Peyer's patch (tissue), 4 donors: ENCODE results near the gene MYPN. TPM values are rescaled to one million over a fixed set of nuclear protein-coding genes. Genes with fewer than 3 reads are reported as not detected.

ENCODE experiments used
- DNase-seq, 3 donors: peaks; one replicate each; pipeline ENCODE4 v3.0.0-alpha.2; 2017 to 2019
- H3K27ac ChIP-seq, 4 donors: fragments of 200-600 bp; sonication (generic); one replicate each; pipeline ENCODE4 v1.5.1; 2016 to 2019
- H3K27me3 ChIP-seq, 2 donors: fragments of 200-600 bp; sonication (generic); one replicate each; pipeline ENCODE4 v1.5.1; 2019
- H3K36me3 ChIP-seq, 3 donors: fragments of 200-600 bp; sonication (generic); one replicate each; pipeline ENCODE4 v1.5.1; 2016 to 2019
- H3K4me1 ChIP-seq, 4 donors: fragments of 200-600 bp; sonication (generic); one replicate each; pipeline ENCODE4 v1.5.1; 2016 to 2019
- H3K4me3 ChIP-seq, 4 donors: fragments of 200-600 bp; sonication (generic); 1 replicate in 3 of 4; 2 replicates in 1 of 4; pipeline ENCODE4 v1.5.1; 2016 to 2019; ENCODE audit warnings: mild to moderate bottlenecking in 1 of 4
- H3K9me3 ChIP-seq, 4 donors: fragments of 200-600 bp; sonication (generic); one replicate each; pipeline ENCODE4 v1.5.1; 2016 to 2019; ENCODE audit warnings: mild to moderate bottlenecking in 1 of 4
- POLR2A ChIP-seq, 2 donors: fragments of 450-650 bp; IDR thresholded peaks; one replicate each; pipeline ENCODE4 v1.5.1; 2017; ENCODE audit warnings: antibody characterized with exemption in 2 of 2, mild to moderate bottlenecking in 2 of 2, moderate library complexity in 2 of 2
- total RNA-seq, 4 donors: library from RNA; depleted of rRNA; stranded (reverse); fragments of >200 nt; gene quantifications; one replicate each; pipeline ENCODE4 v1.1.0, GENCODE V29; 2016
- TF ChIP-seq, protein P1 (sequence below), 6 experiments: fragments of 450-650 bp in 4 of 6; fragments of 200-600 bp in 2 of 6; sonication (generic) in 1 of 6; IDR thresholded peaks; one replicate each; pipeline ENCODE4 v1.5.1; 2017 to 2019; ENCODE audit warnings: antibody characterized with exemption in 6 of 6, mild to moderate bottlenecking in 3 of 6, moderate library complexity in 1 of 6

Gene MYPN
- total RNA-seq, 4 donors from 2014 or later, result 0.13 TPM; not detected in 3

DNA sequence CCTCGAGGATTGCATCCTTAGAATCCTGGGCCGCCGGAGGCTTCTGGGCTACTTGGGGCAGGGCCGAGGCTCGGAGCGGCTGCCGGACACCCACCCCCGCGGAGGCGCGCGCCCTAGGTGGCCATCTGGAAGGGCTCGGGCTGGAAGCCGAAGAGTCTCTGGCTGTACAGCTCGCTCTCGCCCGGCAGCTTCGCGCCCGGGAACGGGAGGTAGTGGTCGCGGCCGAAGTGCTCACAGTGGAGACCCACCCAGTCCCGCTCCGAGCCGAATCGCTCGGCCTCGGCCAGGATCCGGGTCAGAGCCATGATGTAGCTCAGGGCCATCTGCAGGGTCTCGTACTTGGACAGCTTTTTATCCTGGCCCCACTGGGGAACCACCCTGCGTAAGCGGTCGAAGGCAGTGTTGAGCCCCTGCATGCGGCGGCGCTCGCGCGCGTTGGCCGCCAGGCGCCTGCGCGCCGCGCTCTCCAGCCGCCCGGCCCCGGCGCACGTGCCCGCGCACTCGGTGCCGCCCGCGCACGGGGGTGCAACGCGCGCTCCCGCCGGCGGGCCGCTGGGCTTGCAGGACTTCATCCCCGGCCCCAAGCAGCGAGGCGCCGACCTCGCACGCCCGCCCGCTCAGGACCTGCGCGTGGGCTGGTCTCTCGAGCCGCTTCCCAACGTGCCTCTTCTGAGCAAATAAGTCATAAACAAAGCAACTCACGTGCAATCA is 122.0 kb downstream of the MYPN start:
- Histone ChIP-seq H3K27me3 (no peaks in the 10 kb centered on the region), H3K9me3 (no peaks in the 10 kb centered on the region), H3K4me3 (peak overlapping the region; percentile 38 to 71 (median 54)), H3K36me3 (no peaks in the 10 kb centered on the region), H3K4me1 (peaks cover 0 to 8% (median 3%) of the 10 kb centered on the region in 4 donors), H3K27ac (peak overlapping the region; percentile 3 to 59 (median 38))
- TF ChIP-seq, protein P1, sequence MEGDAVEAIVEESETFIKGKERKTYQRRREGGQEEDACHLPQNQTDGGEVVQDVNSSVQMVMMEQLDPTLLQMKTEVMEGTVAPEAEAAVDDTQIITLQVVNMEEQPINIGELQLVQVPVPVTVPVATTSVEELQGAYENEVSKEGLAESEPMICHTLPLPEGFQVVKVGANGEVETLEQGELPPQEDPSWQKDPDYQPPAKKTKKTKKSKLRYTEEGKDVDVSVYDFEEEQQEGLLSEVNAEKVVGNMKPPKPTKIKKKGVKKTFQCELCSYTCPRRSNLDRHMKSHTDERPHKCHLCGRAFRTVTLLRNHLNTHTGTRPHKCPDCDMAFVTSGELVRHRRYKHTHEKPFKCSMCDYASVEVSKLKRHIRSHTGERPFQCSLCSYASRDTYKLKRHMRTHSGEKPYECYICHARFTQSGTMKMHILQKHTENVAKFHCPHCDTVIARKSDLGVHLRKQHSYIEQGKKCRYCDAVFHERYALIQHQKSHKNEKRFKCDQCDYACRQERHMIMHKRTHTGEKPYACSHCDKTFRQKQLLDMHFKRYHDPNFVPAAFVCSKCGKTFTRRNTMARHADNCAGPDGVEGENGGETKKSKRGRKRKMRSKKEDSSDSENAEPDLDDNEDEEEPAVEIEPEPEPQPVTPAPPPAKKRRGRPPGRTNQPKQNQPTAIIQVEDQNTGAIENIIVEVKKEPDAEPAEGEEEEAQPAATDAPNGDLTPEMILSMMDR (IDR thresholded peaks at IDR 0.05), result peak in 2 of 6 experiments; percentile 15 to 39
- TF ChIP-seq POLR2A (IDR thresholded peaks at IDR 0.05), result no peak
- peak in 2 of 3 donors; percentile 62 to 70 for DNase-seq

- H3K4me3 ChIP-seq, result peak within 1 kb of the TSS; percentile 38 to 71 (median 54)
- H3K4me1 ChIP-seq, result peaks cover 0 to 8% (median 3%) of the 10 kb centered on the region in 4 donors
- no peaks in the 10 kb centered on the region for H3K9me3 ChIP-seq
- no peaks in the 10 kb centered on the region for H3K36me3 ChIP-seq
- peak within 1 kb of the TSS; percentile 3 to 59 (median 38) for H3K27ac ChIP-seq
- TF ChIP-seq, protein P1 (IDR thresholded peaks at IDR 0.05), result no peak
- TF ChIP-seq POLR2A (IDR thresholded peaks at IDR 0.05), result no peak
- DNase-seq, result no peak
- H3K27me3 ChIP-seq, result no peaks in the 10 kb centered on the region
These were observed 122.5 kb downstream of the MYPN start, which contains the start of gene ATOH7 for GRCh38 chr10:68231817-68232251. ATOH7 (minus strand) TSS chr10:68232113; CDS start chr10:68231677, 436 bp downstream.

DNA sequence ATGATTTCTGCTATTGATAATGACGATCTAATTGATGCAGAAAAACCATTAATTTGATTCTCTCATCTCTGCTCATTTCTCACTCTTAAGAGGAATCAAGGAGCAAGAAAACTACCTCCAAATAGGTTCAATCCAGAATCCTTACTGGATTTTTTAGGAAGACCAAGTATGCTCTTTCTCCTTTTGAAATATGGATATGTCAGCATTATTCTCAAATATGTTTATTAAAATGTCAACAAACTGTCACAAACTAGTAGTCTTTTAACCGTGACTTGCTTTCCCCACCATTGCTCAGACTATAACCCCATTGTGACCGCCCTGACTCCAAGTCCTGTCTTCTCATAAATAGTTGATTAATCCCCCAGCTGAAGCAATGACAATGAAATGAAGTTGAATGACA is 123.8 kb downstream of the MYPN start:
- no peak overlapping the region for H3K4me3 ChIP-seq
- H3K4me1 ChIP-seq, result peaks cover 0 to 8% (median 3%) of the 10 kb centered on the region in 4 donors
- H3K27ac ChIP-seq, result no peak overlapping the region
- DNase-seq, result no peak
- H3K27me3 ChIP-seq, result no peaks in the 10 kb centered on the region
- TF ChIP-seq, protein P1 (IDR thresholded peaks at IDR 0.05), result no peak
- TF ChIP-seq POLR2A (IDR thresholded peaks at IDR 0.05), result no peak
- H3K9me3 ChIP-seq, result no peaks in the 10 kb centered on the region
- H3K36me3 ChIP-seq, result no peaks in the 10 kb centered on the region

DNA sequence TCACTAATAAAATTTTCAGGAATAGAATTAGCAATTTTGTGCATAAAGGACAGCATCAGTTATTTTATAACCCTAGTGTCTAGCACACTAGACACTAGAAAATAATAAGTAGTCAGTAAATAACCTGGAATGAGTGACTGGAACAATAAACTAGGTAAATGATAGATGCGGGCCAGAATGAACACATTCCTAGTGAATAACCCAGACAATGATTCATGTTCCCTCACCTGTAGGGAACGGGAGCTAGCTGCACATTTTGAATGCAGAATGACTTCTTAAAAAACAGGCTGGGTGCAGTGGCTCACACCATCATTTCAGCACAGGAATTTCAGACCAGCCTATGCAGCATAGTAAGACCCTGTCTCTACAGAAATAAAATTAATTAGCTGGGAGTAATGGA is 125.8 kb downstream of the MYPN start:
- H3K4me1 ChIP-seq, result peaks cover 0 to 8% (median 3%) of the 10 kb centered on the region in 4 donors
- no peak overlapping the region for H3K4me3 ChIP-seq
- H3K9me3 ChIP-seq, result no peaks in the 10 kb centered on the region
- no peaks in the 10 kb centered on the region for H3K36me3 ChIP-seq
- no peak for DNase-seq
- H3K27ac ChIP-seq, result no peak overlapping the region
- TF ChIP-seq POLR2A (IDR thresholded peaks at IDR 0.05), result no peak
- TF ChIP-seq, protein P1 (IDR thresholded peaks at IDR 0.05), result no peak
- H3K27me3 ChIP-seq, result no peaks in the 10 kb centered on the region

GRCh38 chr10:68235581-68235980 is 126.3 kb downstream of the MYPN start:
- Histone ChIP-seq H3K36me3 (no peaks in the 10 kb centered on the region), H3K4me3 (no peak overlapping the region), H3K27ac (no peak overlapping the region), H3K4me1 (peaks cover 0 to 8% (median 3%) of the 10 kb centered on the region in 4 donors), H3K9me3 (no peaks in the 10 kb centered on the region), H3K27me3 (no peaks in the 10 kb centered on the region)
- no peak for DNase-seq
- TF ChIP-seq, protein P1 (IDR thresholded peaks at IDR 0.05), result no peak
- TF ChIP-seq POLR2A (IDR thresholded peaks at IDR 0.05), result no peak
